Panc1 (cell line): ENCODE data around the gene TEX22. TPM values are rescaled to one million over a fixed set of nuclear protein-coding genes. Genes with fewer than 3 reads are reported as not detected.

Source experiments
- ATAC-seq: fragments of 200-7000 bp; cut with Tn5 transposase; 2 replicates; pipeline ENCODE4 v1.9.1; 2020; ENCODE audit warnings: mild to moderate bottlenecking, moderate library complexity
- BruUV-seq: library from RNA; stranded (reverse); fragments of 400-500 nt; replicated peaks from 2 replicates; lab custom pipeline; 2021; lab: Mats Ljungman, UMichigan
- CTCF ChIA-PET: fragments of 300-600 bp; sonication (Branson Sonifier 250); formaldehyde crosslinking; loops from one replicate; lab custom pipeline; 2022; ENCODE audit warnings: antibody characterized with exemption; lab: Charles Lee
- POLR2A ChIA-PET: fragments of 300-600 bp; sonication (Branson Sonifier 250); formaldehyde crosslinking; loops from one replicate; lab custom pipeline; 2022; ENCODE audit warnings: antibody characterized with exemption; lab: Charles Lee
- DNase-seq: peaks from one replicate; pipeline ENCODE4 v3.0.0-alpha.2; 2010; ENCODE audit warnings: low read depth, low spot score
- H3K27ac ChIP-seq: 2 replicates; pipeline ENCODE4 v1.5.1; 2011; ENCODE audit warnings: mild to moderate bottlenecking, low read length, inconsistent platforms
- H3K27me3 ChIP-seq: fragments of 200-500 bp; sonication (Bioruptor generic); 2 replicates; pipeline ENCODE4 v1.6.0; 2014; ENCODE audit warnings: low read length, inconsistent platforms; ENCODE audit not compliant: control insufficient read depth, insufficient read depth
- H3K36me3 ChIP-seq: fragments of 200-500 bp; sonication (Bioruptor generic); 2 replicates; pipeline ENCODE4 v1.5.1; 2014; ENCODE audit warnings: inconsistent platforms, mild to moderate bottlenecking, low read length, moderate library complexity; ENCODE audit not compliant: control insufficient read depth, insufficient read depth
- H3K4me1 ChIP-seq: 2 replicates; pipeline ENCODE4 v1.5.1; 2011; ENCODE audit warnings: inconsistent platforms, mild to moderate bottlenecking, low read length, moderate library complexity; ENCODE audit not compliant: control insufficient read depth, insufficient read depth
- H3K4me3 ChIP-seq, 2 experiments: 2 replicates each; pipeline ENCODE4 v1.5.1; 2011 to 2012; ENCODE audit warnings: low read depth in 2 of 2, low read length in 2 of 2, mild to moderate bottlenecking in 2 of 2, inconsistent platforms in 1 of 2, moderate library complexity in 1 of 2
- H3K9me3 ChIP-seq: fragments of 200-500 bp; sonication (Bioruptor generic); 2 replicates; pipeline ENCODE4 v1.5.1; 2014; ENCODE audit warnings: low read depth, mild to moderate bottlenecking, inconsistent platforms, low read length, moderate library complexity; ENCODE audit not compliant: control insufficient read depth, insufficient read depth
- POLR2AphosphoS5 ChIP-seq: IDR thresholded peaks from 2 replicates; pipeline ENCODE4 v1.6.1; 2012; ENCODE audit warnings: mild to moderate bottlenecking, low read depth, low read length, moderate library complexity
- SIN3A ChIP-seq: IDR thresholded peaks from 2 replicates; pipeline ENCODE4 v1.6.1; 2012; ENCODE audit warnings: low read depth, mild to moderate bottlenecking, low read length, moderate library complexity, borderline replicate concordance; ENCODE audit not compliant: insufficient read depth
- TCF7L2 ChIP-seq: IDR thresholded peaks from 2 replicates; pipeline ENCODE4 v1.6.1; 2011; ENCODE audit warnings: mild to moderate bottlenecking, low read depth, low read length, inconsistent platforms
- in situ Hi-C: cut with HindIII; loops from 2 replicates; pipeline ENCODE4 v1.10.0; 2016; ENCODE audit warnings: low sequenced_read_pairs, low pct_unique_long_range_greater_than_20kb
- intact Hi-C: fragments of 100-400 bp; cut with micrococcal nuclease; formaldehyde crosslinking; loops from one replicate; pipeline ENCODE4 v1.10.0; 2022; ENCODE audit not compliant: unreplicated experiment
- total RNA-seq: library from RNA; stranded (reverse); gene quantifications from one replicate; pipeline ENCODE4 v1.2.1, GENCODE V29; 2021; ENCODE audit not compliant: unreplicated experiment
- TF ChIP-seq, protein P1 (sequence below): fragments of 450-650 bp; IDR thresholded peaks from 2 replicates; pipeline ENCODE4 v1.5.1; 2017; ENCODE audit warnings: mild to moderate bottlenecking
- TF ChIP-seq, protein P2 (sequence below), 2 experiments: IDR thresholded peaks; 2 replicates each; pipeline ENCODE4 v1.6.1; 2011 to 2012; ENCODE audit warnings: low read depth in 2 of 2, control low read depth in 1 of 2, low read length in 1 of 2, mild to moderate bottlenecking in 1 of 2, moderate library complexity in 1 of 2; ENCODE audit not compliant: insufficient read depth in 1 of 2

The TEX22 gene
- total RNA-seq, 1 experiment from 2014 or later, result 2.9 TPM

DNA sequence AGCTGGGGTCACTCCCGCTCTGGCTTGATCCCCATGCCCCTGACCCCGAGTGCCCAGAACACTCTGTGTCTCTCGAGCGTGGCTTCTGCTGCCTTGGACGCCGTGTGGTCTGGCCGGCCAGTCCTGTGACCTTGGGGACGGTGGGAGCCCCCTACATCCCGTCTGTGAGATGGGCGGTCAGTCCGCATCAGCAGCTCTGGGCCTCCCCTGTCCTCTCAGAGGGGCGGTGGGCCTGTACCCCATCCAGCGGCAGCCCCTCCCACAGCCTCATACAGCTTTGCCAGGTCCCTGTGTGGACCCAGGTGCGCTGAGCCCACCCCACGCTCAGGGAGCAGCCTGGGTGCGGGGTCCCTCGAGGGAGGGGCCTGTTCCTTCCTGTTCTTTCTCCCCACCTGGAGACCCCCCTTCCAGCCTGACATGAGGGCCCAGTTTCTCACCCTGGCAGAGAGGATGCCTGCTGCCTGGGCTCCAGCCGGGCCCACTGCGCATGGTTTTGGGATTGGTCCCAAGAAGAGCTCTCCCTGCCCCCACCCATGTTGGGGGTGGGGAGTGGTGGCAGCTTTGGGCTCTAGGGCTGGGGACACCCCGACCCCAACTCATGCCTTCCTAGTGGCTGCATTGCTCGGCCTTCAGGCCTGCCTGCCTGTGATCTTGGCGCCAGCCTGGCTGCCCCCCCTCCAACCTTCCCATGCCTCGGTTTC lies 22.8 kb downstream of the TEX22 start:
- no TSS peak for BruUV-seq
- 0 out of 2 replicates have a peak, but pooled peaks have one; percentile 19 for ATAC-seq
- in situ Hi-C loops, result no loop called here

DNA sequence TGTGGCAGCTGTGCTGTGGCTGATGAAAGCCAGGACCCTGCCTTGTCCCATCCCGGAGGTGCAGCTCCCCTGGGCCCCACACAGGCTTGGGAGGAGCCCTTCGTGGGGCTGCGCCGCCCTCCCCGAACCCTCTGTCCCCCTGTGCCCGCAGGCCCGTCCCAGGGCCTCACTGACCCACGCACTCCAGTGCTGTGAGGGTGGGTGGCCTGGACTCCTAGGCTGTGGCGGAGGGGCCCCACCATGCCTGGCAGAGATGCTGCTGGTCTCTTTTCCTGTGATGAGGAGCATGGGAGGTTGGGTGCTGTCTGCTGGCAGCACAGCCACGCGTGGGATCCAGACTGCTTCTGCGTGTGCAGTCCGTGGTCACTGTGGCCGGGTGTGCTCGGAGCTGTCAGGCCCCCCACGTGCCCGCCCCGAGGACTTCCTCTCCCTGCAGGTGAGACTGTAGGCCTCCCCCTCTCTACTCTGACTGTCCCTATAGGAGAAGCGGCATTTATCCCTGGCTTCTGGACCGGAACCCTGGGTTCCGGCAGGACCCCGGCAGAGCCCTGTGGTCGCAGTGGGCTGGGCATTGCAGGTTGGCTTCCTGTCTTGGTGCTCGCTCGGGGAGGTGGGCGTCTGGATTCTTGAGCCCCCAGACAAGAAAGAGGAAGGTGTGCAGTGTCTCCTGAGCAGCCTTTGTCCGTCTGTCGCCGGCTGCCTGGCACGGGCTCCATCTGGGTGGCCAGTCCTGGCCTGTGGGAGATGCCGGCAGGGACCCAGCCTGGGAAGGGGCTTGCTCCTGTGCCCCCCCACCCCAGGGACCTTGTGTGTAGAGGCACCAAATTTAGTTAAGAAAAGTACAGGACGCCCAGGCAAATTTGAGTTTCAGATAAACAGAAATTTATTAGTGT lies 23.6 kb downstream of the TEX22 start:
- ChIA-PET CTCF (no interaction called here), POLR2A (no interaction called here)
- Histone ChIP-seq H3K27me3 (no peaks in the 10 kb centered on the region), H3K4me3 (peak overlapping the region; percentile 74; a peak in 3 of 4 replicates), H3K27ac (no peak overlapping the region), H3K9me3 (no peaks in the 10 kb centered on the region), H3K36me3 (peaks cover 5% of the 10 kb centered on the region; the same call in 1 of the 2 replicates), H3K4me1 (peaks cover 19% of the 10 kb centered on the region)
- TF ChIP-seq TCF7L2 (no peak), POLR2AphosphoS5 (no peak), SIN3A (no peak)
- TF ChIP-seq, protein P1, sequence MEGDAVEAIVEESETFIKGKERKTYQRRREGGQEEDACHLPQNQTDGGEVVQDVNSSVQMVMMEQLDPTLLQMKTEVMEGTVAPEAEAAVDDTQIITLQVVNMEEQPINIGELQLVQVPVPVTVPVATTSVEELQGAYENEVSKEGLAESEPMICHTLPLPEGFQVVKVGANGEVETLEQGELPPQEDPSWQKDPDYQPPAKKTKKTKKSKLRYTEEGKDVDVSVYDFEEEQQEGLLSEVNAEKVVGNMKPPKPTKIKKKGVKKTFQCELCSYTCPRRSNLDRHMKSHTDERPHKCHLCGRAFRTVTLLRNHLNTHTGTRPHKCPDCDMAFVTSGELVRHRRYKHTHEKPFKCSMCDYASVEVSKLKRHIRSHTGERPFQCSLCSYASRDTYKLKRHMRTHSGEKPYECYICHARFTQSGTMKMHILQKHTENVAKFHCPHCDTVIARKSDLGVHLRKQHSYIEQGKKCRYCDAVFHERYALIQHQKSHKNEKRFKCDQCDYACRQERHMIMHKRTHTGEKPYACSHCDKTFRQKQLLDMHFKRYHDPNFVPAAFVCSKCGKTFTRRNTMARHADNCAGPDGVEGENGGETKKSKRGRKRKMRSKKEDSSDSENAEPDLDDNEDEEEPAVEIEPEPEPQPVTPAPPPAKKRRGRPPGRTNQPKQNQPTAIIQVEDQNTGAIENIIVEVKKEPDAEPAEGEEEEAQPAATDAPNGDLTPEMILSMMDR, result no peak
- TF ChIP-seq, protein P2, sequence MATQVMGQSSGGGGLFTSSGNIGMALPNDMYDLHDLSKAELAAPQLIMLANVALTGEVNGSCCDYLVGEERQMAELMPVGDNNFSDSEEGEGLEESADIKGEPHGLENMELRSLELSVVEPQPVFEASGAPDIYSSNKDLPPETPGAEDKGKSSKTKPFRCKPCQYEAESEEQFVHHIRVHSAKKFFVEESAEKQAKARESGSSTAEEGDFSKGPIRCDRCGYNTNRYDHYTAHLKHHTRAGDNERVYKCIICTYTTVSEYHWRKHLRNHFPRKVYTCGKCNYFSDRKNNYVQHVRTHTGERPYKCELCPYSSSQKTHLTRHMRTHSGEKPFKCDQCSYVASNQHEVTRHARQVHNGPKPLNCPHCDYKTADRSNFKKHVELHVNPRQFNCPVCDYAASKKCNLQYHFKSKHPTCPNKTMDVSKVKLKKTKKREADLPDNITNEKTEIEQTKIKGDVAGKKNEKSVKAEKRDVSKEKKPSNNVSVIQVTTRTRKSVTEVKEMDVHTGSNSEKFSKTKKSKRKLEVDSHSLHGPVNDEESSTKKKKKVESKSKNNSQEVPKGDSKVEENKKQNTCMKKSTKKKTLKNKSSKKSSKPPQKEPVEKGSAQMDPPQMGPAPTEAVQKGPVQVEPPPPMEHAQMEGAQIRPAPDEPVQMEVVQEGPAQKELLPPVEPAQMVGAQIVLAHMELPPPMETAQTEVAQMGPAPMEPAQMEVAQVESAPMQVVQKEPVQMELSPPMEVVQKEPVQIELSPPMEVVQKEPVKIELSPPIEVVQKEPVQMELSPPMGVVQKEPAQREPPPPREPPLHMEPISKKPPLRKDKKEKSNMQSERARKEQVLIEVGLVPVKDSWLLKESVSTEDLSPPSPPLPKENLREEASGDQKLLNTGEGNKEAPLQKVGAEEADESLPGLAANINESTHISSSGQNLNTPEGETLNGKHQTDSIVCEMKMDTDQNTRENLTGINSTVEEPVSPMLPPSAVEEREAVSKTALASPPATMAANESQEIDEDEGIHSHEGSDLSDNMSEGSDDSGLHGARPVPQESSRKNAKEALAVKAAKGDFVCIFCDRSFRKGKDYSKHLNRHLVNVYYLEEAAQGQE (IDR thresholded peaks at IDR 0.05; ENCODE audit: insufficient read depth in 1 of 2, low read depth in 2 of 2, low read length in 1 of 2), result no peak
- BruUV-seq, result no TSS peak
- intact Hi-C loops, result no loop called here
- no peak for DNase-seq
- no peak for ATAC-seq
- in situ Hi-C loops, result no loop called here

More for the DNA sequence above, 22.8 kb downstream of the TEX22 start:
- CTCF ChIA-PET, result no interaction called here
- Histone ChIP-seq H3K27ac (peak overlapping the region; percentile 74), H3K4me3 (peak overlapping the region; percentile 74), H3K27me3 (no peaks in the 10 kb centered on the region), H3K9me3 (no peaks in the 10 kb centered on the region), H3K4me1 (peaks cover 19% of the 10 kb centered on the region), H3K36me3 (peaks cover 5% of the 10 kb centered on the region; the same call in 1 of the 2 replicates)
- no peak for TF ChIP-seq TCF7L2
- TF ChIP-seq POLR2AphosphoS5, result no peak
- no peak for TF ChIP-seq SIN3A
- TF ChIP-seq, protein P2 (IDR thresholded peaks at IDR 0.05; ENCODE audit: insufficient read depth in 1 of 2, low read depth in 2 of 2, low read length in 1 of 2), result no peak
- TF ChIP-seq, protein P1, result no peak
- POLR2A ChIA-PET, result no interaction called here
- intact Hi-C loops, result no loop called here
- no peak for DNase-seq
